Esophagus squamous epithelium (tissue), 5 donors: ENCODE results near the gene OR52N1. TPM values are rescaled to one million over a fixed set of nuclear protein-coding genes. Genes with fewer than 3 reads are reported as not detected.

ENCODE experiments used
- DNase-seq: peaks from one replicate; lab custom pipeline; 2025; lab: John Stamatoyannopoulos, UW
- H3K27ac ChIP-seq, 4 donors: fragments of 200-600 bp; sonication (generic); one replicate each; pipeline ENCODE4 v1.5.1; 2016 to 2019; ENCODE audit warnings: mild to moderate bottlenecking in 1 of 4
- H3K27me3 ChIP-seq, 4 donors: fragments of 200-600 bp; sonication (generic); 1 replicate in 3 of 4; 2 replicates in 1 of 4; pipeline versions ENCODE4 v1.5.1 to v1.6.0; 2017 to 2021; ENCODE audit warnings: antibody characterized with exemption in 1 of 4
- H3K36me3 ChIP-seq, 3 donors: fragments of 200-600 bp; sonication (generic); one replicate each; pipeline ENCODE4 v1.5.1; 2016 to 2019
- H3K4me1 ChIP-seq, 3 donors: fragments of 200-600 bp; sonication (generic); one replicate each; pipeline ENCODE4 v1.5.1; 2017 to 2019
- H3K4me3 ChIP-seq, 4 donors: fragments of 200-600 bp; sonication (generic); 1 replicate in 3 of 4; 2 replicates in 1 of 4; pipeline ENCODE4 v1.5.1; 2016 to 2019; ENCODE audit warnings: mild to moderate bottlenecking in 2 of 4, moderate library complexity in 1 of 4
- H3K9me3 ChIP-seq, 3 donors: fragments of 200-600 bp; sonication (generic); one replicate each; pipeline ENCODE4 v1.5.1; 2016 to 2019
- POLR2A ChIP-seq, 4 donors: fragments of 450-650 bp; IDR thresholded peaks; one replicate each; pipeline ENCODE4 v1.6.1; 2017; ENCODE audit warnings: antibody characterized with exemption in 4 of 4, mild to moderate bottlenecking in 4 of 4, moderate library complexity in 3 of 4
- WGBS, 2 donors: methylation state at CpG; one replicate each; pipeline ENCODE4 v1.1.5; 2018; 5-methylcytosine and 5-hydroxymethylcytosine counted together
- intact Hi-C: fragments of 100-400 bp; cut with DNase I; formaldehyde crosslinking; loops from one replicate; pipeline ENCODE4 v1.15.0; 2022
- total RNA-seq, 4 donors: library from RNA; depleted of rRNA; stranded (reverse); fragments of >200 nt; gene quantifications; one replicate each; pipeline ENCODE4 v1.1.0, GENCODE V29; 2016
- TF ChIP-seq, protein P1 (sequence below), 6 experiments: fragments of 450-650 bp in 4 of 6; fragments of 200-600 bp in 2 of 6; sonication (generic) in 2 of 6; IDR thresholded peaks; one replicate each; pipeline ENCODE4 v1.5.1; 2016 to 2019; ENCODE audit warnings: antibody characterized with exemption in 6 of 6, mild to moderate bottlenecking in 4 of 6, moderate library complexity in 4 of 6
- donor health status: DM: yes; HTN: yes; CAD: no.

OR52N1 gene
- total RNA-seq, result not detected

- no peak within 1 kb of the TSS for H3K27ac ChIP-seq
- H3K27me3 ChIP-seq, result no peaks in the 10 kb centered on the region
- no peaks in the 10 kb centered on the region for H3K9me3 ChIP-seq
- no peaks in the 10 kb centered on the region for H3K4me1 ChIP-seq
- H3K4me3 ChIP-seq, result no peak within 1 kb of the TSS
- 63 to 71% methylated on average over 3 of the region's 3 CpGs for WGBS, 2 donors
- DNase-seq, result no peak
- TF ChIP-seq, protein P1, sequence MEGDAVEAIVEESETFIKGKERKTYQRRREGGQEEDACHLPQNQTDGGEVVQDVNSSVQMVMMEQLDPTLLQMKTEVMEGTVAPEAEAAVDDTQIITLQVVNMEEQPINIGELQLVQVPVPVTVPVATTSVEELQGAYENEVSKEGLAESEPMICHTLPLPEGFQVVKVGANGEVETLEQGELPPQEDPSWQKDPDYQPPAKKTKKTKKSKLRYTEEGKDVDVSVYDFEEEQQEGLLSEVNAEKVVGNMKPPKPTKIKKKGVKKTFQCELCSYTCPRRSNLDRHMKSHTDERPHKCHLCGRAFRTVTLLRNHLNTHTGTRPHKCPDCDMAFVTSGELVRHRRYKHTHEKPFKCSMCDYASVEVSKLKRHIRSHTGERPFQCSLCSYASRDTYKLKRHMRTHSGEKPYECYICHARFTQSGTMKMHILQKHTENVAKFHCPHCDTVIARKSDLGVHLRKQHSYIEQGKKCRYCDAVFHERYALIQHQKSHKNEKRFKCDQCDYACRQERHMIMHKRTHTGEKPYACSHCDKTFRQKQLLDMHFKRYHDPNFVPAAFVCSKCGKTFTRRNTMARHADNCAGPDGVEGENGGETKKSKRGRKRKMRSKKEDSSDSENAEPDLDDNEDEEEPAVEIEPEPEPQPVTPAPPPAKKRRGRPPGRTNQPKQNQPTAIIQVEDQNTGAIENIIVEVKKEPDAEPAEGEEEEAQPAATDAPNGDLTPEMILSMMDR (IDR thresholded peaks at IDR 0.05), result no peak
- no peak for TF ChIP-seq POLR2A (IDR thresholded peaks at IDR 0.05)
- intact Hi-C loops, result no loop called here
- no peaks in the 10 kb centered on the region for H3K36me3 ChIP-seq
Measured at GRCh38 chr11:5791165-5791564, at the start of gene OR52N1. TSS of gene OR52N1 (minus strand) at chr11:5791265. CDS start at chr11:5788816, 2,449 bp downstream.

- TF ChIP-seq, protein P1 (IDR thresholded peaks at IDR 0.05), result no peak
- TF ChIP-seq POLR2A (IDR thresholded peaks at IDR 0.05), result no peak
- no peak overlapping the region for H3K27ac ChIP-seq
- no peaks in the 10 kb centered on the region for H3K36me3 ChIP-seq
- no peak for DNase-seq
- no peak overlapping the region for H3K4me3 ChIP-seq
- intact Hi-C loops, result no loop called here
- H3K27me3 ChIP-seq, result no peaks in the 10 kb centered on the region
- H3K4me1 ChIP-seq, result no peaks in the 10 kb centered on the region
- 69 to 71% methylated on average over 2 of the region's 2 CpGs for WGBS, 2 donors
- H3K9me3 ChIP-seq, result no peaks in the 10 kb centered on the region
Measured at GRCh38 chr11:5837695-5838094, 46.6 kb upstream of the OR52N1 start.

DNA sequence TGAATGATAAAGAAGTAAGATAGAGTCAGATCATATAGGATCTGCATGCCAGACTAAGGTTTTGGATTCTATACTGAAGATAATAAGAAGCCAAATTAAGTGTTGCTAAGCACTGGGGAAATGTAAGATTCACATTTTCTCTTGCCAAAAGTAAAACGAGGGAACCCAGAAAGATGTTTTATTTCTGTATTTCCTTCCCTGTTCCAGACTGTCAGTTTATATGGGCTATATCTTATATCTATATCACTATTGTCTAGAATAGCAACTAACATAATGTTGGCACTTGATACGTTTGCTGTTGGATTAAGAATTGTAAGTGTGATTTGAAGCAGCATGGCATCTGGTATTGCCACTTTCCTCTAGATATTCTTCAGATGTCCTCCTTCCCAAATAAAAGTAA lies 42.4 kb upstream of the OR52N1 start:
- H3K9me3 ChIP-seq, result no peaks in the 10 kb centered on the region
- no peak for DNase-seq
- intact Hi-C loops, result no loop called here
- H3K27ac ChIP-seq, result no peak overlapping the region
- no peaks in the 10 kb centered on the region for H3K27me3 ChIP-seq
- H3K4me1 ChIP-seq, result no peaks in the 10 kb centered on the region
- H3K36me3 ChIP-seq, result no peaks in the 10 kb centered on the region
- no peak overlapping the region for H3K4me3 ChIP-seq
- TF ChIP-seq, protein P1 (IDR thresholded peaks at IDR 0.05), result no peak
- no peak for TF ChIP-seq POLR2A (IDR thresholded peaks at IDR 0.05)
- WGBS, 2 donors, result 34 to 46% methylated on average over 2 of the region's 2 CpGs

DNA sequence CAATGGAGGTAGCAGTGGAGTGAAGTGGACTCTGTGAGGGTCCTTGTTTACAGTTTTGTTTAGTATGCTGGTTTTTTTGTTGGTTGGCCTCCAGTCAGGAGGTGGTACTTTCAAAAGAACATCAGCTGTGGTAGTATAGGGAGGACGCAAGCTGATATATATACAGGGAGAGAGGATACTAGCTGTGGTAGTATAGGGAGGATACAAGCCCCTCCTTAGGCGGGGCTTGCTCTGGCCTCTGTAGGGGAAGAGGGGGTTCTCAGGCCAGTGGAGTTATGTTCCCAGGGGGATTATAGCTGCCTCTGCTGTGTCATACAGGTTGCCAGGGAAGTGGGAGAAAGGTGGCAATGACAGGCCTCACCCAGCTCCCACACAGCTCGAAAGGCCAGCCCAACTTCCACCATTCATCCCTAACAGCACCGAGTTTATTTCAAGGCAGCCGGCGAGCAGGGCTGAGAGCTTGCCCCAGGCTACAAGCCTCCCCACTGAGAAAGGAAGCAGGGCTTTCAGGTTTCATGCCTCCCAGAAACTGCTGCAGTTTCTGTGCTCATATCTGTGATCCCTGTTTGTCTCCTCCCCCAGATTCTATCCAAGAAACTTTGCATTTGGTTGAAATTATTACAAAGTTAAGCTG lies 40.2 kb upstream of the OR52N1 start:
- H3K4me3 ChIP-seq, result no peak overlapping the region
- no peak overlapping the region for H3K27ac ChIP-seq
- no peak for DNase-seq
- intact Hi-C loops, result no loop called here
- H3K27me3 ChIP-seq, result no peaks in the 10 kb centered on the region
- no peaks in the 10 kb centered on the region for H3K36me3 ChIP-seq
- no peak for TF ChIP-seq POLR2A (IDR thresholded peaks at IDR 0.05)
- TF ChIP-seq, protein P1 (IDR thresholded peaks at IDR 0.05), result no peak
- 74 to 82% methylated on average over 2 of the region's 6 CpGs for WGBS, 2 donors
- no peaks in the 10 kb centered on the region for H3K4me1 ChIP-seq
- no peaks in the 10 kb centered on the region for H3K9me3 ChIP-seq

- no peaks in the 10 kb centered on the region for H3K27me3 ChIP-seq
- H3K27ac ChIP-seq, result no peak overlapping the region
- H3K4me1 ChIP-seq, result no peaks in the 10 kb centered on the region
- H3K9me3 ChIP-seq, result no peaks in the 10 kb centered on the region
- DNase-seq, result no peak
- 16 to 18% methylated on average over 1 of the region's 1 CpG for WGBS, 2 donors
- H3K36me3 ChIP-seq, result no peaks in the 10 kb centered on the region
- intact Hi-C loops, result no loop called here
- TF ChIP-seq, protein P1 (IDR thresholded peaks at IDR 0.05), result no peak
- TF ChIP-seq POLR2A (IDR thresholded peaks at IDR 0.05), result no peak
- no peak overlapping the region for H3K4me3 ChIP-seq
Measured at GRCh38 chr11:5818245-5818886, 27.3 kb upstream of the OR52N1 start.
